Measurements from ENCODE around the gene MRPL4. TPM values are rescaled to one million over a fixed set of nuclear protein-coding genes. Genes with fewer than 3 reads are reported as not detected.

MRPL4 gene
- polyA plus RNA-seq, 1 donor (not counting 4 experiments of a cell fraction or from before 2014, with no cell fraction given): 29.4 TPM

DNA sequence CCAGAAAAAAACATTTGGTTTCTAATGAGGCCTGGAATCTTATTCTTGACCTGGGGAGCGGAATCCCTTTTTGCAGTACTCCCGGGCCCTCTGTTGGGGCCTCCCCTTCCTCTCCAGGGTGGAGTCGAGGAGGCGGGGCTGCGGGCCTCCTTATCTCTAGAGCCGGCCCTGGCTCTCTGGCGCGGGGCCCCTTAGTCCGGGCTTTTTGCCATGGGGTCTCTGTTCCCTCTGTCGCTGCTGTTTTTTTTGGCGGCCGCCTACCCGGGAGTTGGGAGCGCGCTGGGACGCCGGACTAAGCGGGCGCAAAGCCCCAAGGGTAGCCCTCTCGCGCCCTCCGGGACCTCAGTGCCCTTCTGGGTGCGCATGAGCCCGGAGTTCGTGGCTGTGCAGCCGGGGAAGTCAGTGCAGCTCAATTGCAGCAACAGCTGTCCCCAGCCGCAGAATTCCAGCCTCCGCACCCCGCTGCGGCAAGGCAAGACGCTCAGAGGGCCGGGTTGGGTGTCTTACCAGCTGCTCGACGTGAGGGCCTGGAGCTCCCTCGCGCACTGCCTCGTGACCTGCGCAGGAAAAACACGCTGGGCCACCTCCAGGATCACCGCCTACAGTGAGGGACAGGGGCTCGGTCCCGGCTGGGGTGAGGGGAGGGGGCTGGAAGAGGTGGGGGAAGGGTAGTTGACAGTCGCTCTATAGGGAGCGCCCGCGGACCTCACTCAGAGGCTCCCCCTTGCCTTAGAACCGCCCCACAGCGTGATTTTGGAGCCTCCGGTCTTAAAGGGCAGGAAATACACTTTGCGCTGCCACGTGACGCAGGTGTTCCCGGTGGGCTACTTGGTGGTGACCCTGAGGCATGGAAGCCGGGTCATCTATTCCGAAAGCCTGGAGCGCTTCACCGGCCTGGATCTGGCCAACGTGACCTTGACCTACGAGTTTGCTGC is 35.1 kb downstream of the MRPL4 start, which contains the start of gene ICAM4:
Gene ICAM4 (plus strand): TSS at position 153 of the 935 bp plus-strand sequence. CDS start 58 bp downstream, at position 211.
- no peaks in the 10 kb centered on the region for H3K79me2 ChIP-seq (ENCODE audit: control insufficient read depth, insufficient read depth, low read length)
- H3K4me3 ChIP-seq (ENCODE audit: control insufficient read depth in 2 of 3, extremely low read depth in 1 of 3, insufficient read depth in 2 of 3, low read depth in 1 of 3, low read length in 3 of 3): no peak within 1 kb of the TSS
- DNase-seq (ENCODE audit: low read depth, low spot score) (no peak), FAIRE-seq (no peak)
- peak within 1 kb of the TSS; percentile 56 for H3K4me2 ChIP-seq (ENCODE audit: control insufficient read depth, extremely low read depth, insufficient read depth, low read depth, low read length)
- no peaks in the 10 kb centered on the region for H4K20me1 ChIP-seq (ENCODE audit: control insufficient read depth, extremely low read depth, insufficient read depth, low read length)
- peaks cover 42% of the 10 kb centered on the region for H3K27me3 ChIP-seq (ENCODE audit: control insufficient read depth, extremely low read depth, insufficient read depth, low read length)
- no peaks in the 10 kb centered on the region for H3K36me3 ChIP-seq (ENCODE audit: control insufficient read depth in 2 of 2, extremely low read depth in 1 of 2, insufficient read depth in 2 of 2, low read length in 2 of 2)
- H3K27ac ChIP-seq (ENCODE audit: control insufficient read depth, insufficient read depth, low read length): no peak within 1 kb of the TSS
- H2AFZ ChIP-seq (ENCODE audit: control insufficient read depth, low read length): peak within 1 kb of the TSS; percentile 26
- H3K9me1 ChIP-seq (ENCODE audit: control insufficient read depth, extremely low read depth, insufficient read depth, low read length): no peaks in the 10 kb centered on the region
- H3K9ac ChIP-seq (ENCODE audit: control insufficient read depth, extremely low read depth, insufficient read depth, low read length): no peak within 1 kb of the TSS
- TF ChIP-seq EZH2 (IDR thresholded peaks at IDR 0.05; ENCODE audit: low read length): no peak
- TF ChIP-seq, protein P1, sequence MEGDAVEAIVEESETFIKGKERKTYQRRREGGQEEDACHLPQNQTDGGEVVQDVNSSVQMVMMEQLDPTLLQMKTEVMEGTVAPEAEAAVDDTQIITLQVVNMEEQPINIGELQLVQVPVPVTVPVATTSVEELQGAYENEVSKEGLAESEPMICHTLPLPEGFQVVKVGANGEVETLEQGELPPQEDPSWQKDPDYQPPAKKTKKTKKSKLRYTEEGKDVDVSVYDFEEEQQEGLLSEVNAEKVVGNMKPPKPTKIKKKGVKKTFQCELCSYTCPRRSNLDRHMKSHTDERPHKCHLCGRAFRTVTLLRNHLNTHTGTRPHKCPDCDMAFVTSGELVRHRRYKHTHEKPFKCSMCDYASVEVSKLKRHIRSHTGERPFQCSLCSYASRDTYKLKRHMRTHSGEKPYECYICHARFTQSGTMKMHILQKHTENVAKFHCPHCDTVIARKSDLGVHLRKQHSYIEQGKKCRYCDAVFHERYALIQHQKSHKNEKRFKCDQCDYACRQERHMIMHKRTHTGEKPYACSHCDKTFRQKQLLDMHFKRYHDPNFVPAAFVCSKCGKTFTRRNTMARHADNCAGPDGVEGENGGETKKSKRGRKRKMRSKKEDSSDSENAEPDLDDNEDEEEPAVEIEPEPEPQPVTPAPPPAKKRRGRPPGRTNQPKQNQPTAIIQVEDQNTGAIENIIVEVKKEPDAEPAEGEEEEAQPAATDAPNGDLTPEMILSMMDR (optimal IDR thresholded peaks at IDR 0.05 in 1 of 3, IDR thresholded peaks at IDR 0.05 in 1 of 3, conservative IDR thresholded peaks at IDR 0.05 in 1 of 3; ENCODE audit: extremely low read depth in 1 of 3, insufficient read depth in 2 of 3, low read length in 3 of 3): no peak
- H3K4me1 ChIP-seq (ENCODE audit: control insufficient read depth, extremely low read depth, insufficient read depth, low read length): peaks cover 50% of the 10 kb centered on the region
- dilution Hi-C loops (cut with MboI; ENCODE audit: extremely low pct_ligation_motif_present, low sequenced_read_pairs): no loop called here
- H3K9me3 ChIP-seq (ENCODE audit: control insufficient read depth, low read depth, low read length): no peaks in the 10 kb centered on the region

DNA sequence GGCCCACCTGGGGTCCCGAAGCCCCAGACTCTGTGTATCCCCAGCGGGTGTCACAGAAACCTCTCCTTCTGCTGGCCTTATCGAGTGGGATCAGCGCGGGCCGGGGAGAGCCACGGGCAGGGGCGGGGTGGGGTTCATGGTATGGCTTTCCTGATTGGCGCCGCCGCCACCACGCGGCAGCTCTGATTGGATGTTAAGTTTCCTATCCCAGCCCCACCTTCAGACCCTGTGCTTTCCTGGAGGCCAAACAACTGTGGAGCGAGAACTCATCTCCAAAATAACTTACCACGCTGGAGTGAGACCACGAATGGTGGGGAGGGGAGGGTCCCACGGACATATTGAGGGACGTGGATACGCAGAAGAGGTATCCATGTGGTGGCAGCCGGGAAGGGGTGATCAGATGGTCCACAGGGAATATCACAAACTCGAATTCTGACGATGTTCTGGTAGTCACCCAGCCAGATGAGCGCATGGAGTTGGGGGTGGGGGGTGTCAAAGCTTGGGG is 36.7 kb downstream of the MRPL4 start:
- no peaks in the 10 kb centered on the region for H4K20me1 ChIP-seq (ENCODE audit: control insufficient read depth, extremely low read depth, insufficient read depth, low read length)
- peak overlapping the region; percentile 66 for H2AFZ ChIP-seq (ENCODE audit: control insufficient read depth, low read length)
- no peaks in the 10 kb centered on the region for H3K9me3 ChIP-seq (ENCODE audit: control insufficient read depth, low read depth, low read length)
- peak overlapping the region in 2 of 3 experiments; percentile 27 to 66 for H3K4me3 ChIP-seq (ENCODE audit: control insufficient read depth in 2 of 3, extremely low read depth in 1 of 3, insufficient read depth in 2 of 3, low read depth in 1 of 3, low read length in 3 of 3)
- no peaks in the 10 kb centered on the region for H3K79me2 ChIP-seq (ENCODE audit: control insufficient read depth, insufficient read depth, low read length)
- FAIRE-seq: no peak
- DNase-seq (ENCODE audit: low read depth, low spot score): no peak
- TF ChIP-seq, protein P1 (optimal IDR thresholded peaks at IDR 0.05 in 1 of 3, IDR thresholded peaks at IDR 0.05 in 1 of 3, conservative IDR thresholded peaks at IDR 0.05 in 1 of 3; ENCODE audit: extremely low read depth in 1 of 3, insufficient read depth in 2 of 3, low read length in 3 of 3): no peak
- TF ChIP-seq EZH2 (IDR thresholded peaks at IDR 0.05; ENCODE audit: low read length): no peak
- no peaks in the 10 kb centered on the region for H3K36me3 ChIP-seq (ENCODE audit: control insufficient read depth in 2 of 2, extremely low read depth in 1 of 2, insufficient read depth in 2 of 2, low read length in 2 of 2)
- H3K4me2 ChIP-seq (ENCODE audit: control insufficient read depth, extremely low read depth, insufficient read depth, low read depth, low read length): peak overlapping the region; percentile 76
- H3K9me1 ChIP-seq (ENCODE audit: control insufficient read depth, extremely low read depth, insufficient read depth, low read length): no peaks in the 10 kb centered on the region
- peak overlapping the region; percentile 4 for H3K9ac ChIP-seq (ENCODE audit: control insufficient read depth, extremely low read depth, insufficient read depth, low read length)
- peaks cover 58% of the 10 kb centered on the region for H3K27me3 ChIP-seq (ENCODE audit: control insufficient read depth, extremely low read depth, insufficient read depth, low read length)
- no peak overlapping the region for H3K27ac ChIP-seq (ENCODE audit: control insufficient read depth, insufficient read depth, low read length)
- H3K4me1 ChIP-seq (ENCODE audit: control insufficient read depth, extremely low read depth, insufficient read depth, low read length): peaks cover 43% of the 10 kb centered on the region
- dilution Hi-C loops (cut with MboI; ENCODE audit: extremely low pct_ligation_motif_present, low sequenced_read_pairs): no loop called here
